HL-60/S4 treated with phorbol 12-myristate 13-acetate at 8.2 ng/mL for 4 days and 3 days (cell line): ENCODE data around the gene DMAP1.

Experiments used
- in situ Hi-C: fragments of 300-500 bp; cut with MboI; formaldehyde crosslinking; loops from 2 replicates; pipeline ENCODE4 v1.15.0; 2022; ENCODE audit warnings: low sequenced_read_pairs

Gene DMAP1

DNA sequence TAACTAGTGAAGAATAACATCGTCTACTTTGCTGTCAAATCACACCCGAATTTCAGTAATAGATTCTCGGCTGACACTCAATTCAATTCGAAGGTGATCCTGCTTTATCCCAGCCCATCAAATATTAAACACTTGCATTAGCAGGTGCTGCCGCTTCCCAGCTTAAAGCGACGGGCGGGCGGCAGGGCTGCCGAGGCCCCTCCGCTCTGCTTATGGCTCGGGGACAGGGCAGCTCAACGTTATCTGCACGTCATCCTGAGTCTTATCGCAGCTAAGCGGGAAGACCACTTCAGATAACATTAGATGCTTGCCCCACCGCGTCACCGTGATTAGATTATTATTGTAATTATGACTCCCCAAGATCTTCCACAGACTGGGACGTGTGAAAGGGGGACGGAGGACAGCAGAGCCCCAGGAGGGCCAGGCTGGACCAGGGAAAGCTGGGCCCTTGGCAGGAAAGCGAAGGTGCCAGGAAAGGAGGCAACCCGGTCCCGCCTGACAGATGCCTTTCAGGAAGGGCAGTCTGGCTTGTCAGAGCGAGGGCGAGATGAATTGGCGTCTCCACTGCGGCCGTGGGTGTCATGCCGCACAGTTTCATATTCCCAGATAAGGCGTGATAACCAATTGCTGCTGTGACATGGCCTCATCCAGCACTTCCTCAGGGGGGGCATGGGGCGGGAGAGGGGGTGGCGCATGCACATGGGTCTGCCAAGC lies 37.0 kb downstream of the DMAP1 start:
- in situ Hi-C loops = no loop called here

DNA sequence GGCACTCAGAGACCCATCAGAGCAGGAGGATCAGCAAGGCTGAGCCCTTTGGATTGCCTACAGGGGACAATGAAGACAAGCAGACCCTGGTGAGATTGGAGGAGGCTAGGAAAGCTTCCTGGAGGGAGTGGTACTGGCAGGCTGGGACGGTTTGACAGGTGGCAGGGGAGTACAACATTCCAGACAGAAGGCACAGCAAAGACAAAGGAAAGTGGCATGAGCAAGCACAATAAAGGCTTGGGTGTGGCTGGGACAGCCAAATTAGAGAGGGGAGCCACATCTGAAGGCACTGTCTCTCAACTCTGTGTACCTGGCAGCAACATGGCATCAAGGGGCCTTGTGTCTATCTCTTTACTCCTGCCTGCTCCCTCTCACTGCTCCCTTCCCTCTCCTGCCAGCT lies 38.2 kb downstream of the DMAP1 start:
- in situ Hi-C loops = no loop called here

DNA sequence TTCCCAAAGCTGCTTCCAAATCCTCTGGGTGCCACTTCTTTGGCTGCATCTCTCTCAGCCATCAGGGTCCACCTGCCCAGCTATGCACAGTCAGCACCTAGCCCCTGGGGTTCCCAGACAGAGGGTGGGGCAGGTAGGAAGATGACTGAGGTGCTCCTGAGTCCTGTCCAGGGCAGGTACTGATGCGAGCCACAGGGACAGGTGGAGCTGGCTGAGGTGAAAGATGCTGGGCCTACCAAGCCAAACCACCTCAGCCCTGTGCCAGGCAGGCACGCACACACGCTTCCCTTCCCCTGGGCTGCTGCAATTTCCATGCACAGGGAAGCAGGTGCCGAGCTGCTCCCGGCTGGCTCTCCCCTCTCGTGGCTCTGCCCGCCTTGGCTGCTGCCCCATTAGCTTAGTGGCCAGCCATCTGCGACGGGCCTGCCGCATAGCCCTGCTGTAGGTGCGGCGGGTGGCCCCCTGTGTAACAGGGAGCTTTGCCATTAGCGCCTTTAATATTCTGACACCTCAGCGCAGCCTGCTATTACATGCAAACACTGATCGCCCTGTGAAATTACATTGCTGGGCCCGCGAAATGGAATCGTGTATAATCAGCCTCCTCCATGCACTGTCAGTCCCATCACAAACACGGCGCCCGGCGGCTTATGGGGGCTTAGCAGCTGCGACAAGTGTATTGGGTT lies 38.9 kb downstream of the DMAP1 start:
- in situ Hi-C loops = no loop called here

DNA sequence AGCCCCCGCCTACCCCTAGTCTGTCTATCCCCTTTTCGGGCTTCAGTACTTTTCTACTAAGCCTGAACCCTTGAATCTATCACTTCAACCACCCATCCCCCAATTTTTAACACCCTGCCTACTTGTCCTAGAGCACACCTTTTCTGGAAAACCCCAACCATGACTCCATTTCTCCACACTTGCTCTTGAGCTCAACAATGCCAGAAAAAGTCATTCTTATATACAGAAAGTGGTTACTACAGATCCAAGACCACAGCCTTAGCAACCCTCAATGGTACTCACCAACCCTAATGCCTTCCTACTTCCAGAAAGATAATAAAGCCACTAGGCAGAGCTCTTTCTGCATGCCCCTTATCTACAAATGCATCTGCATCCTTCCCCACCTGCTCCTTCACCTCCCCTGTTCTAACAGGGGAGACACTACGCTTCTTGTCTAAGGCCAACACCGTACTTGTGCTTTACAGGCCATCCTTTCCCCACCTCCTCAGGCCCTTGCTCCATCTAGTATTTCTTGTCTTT lies 41.2 kb downstream of the DMAP1 start:
- in situ Hi-C loops = no loop called here

DNA sequence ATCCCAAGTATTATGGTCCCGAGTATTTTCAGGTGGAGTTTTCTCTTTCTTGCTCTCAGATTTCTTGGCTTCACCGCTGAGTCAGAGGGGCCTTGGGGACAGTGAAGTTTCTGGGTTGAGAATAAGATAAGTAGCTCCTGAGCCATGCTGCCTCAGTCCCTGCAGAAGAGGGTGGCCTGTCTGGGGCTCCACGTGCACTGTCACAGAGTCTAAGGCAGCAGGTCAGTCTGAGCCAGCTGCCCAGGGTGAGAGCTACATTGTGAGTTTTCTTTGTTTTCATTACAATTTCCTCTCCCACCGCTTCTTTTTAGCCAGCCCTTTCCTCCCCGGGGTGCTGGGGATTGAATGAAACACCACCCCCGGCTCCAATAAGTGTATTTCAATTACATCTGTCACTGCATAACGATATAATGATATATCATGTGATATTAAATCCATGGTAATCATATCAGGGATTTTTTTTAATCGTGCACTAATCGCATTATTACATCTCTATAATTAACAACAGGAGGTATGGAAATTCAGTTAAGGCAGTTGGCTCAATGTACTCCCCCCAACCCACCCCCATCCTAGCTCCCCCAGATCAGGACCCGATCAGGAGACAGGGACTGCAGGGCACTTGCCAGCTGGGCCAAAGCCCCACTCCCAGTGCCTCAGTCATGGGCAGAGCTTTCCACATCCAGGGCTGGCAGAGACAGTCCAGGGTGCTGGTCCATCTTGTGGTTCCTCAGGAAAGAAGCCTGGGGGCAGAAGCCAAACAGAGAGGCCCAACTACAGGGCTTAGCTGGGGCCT lies 43.7 kb downstream of the DMAP1 start:
- in situ Hi-C loops = no loop called here

GRCh38 chr1:44259090-44259489 lies 45.8 kb downstream of the DMAP1 start:
- in situ Hi-C loops = no loop called here

DNA sequence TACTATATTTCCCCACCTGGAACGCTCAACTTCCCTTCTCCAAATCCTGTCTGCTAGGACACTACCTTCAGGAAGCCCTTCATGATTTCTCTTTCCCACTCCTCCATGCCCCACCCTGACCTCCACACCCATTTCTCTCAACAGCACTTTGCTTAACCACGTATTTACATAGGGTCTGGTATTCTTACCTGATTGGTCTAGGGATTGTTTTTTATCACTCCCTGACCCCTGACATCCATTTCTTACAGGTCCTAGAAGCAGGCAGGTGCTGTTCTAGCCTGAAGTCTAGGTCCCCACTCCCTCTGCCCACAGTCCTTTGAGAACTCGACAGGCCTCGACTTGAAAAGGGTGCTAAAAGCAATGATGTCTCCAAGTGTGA lies 47.5 kb downstream of the DMAP1 start:
- in situ Hi-C loops = no loop called here

DNA sequence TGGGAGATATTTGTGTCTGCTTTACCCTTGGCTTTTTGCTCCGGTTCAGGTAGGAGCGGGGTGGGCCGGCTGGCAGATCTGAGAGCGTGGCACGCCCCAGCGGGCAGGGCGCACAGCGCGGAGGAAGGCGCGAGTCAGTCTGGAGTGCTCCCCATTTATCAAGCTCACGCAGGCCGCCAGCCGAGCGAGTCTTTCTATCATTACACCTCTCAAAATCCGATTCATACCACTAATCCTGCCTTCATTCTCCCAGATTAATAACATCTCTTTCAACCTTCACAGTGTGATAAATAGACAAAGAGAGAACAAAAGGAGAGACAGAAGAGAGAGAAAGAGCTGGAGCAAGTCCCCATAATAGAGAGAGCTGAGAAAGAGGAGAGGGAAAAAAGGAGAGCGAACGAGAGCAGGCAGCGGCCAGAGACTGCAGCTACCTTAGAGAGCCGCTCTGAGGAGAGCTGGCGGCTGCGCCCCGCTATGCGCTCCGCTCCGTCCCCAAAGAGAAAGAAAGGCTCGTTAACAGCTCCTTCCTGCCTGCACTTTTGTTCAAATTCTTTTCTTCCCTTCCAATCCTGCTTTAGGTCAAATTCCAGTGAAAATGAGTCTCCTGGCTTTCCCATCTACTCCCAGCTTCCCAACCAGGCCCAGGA lies 48.0 kb downstream of the DMAP1 start:
- in situ Hi-C loops = no loop called here

- in situ Hi-C loops = no loop called here
Measured at GRCh38 chr1:44261962-44262361, 48.7 kb downstream of the DMAP1 start.

DNA sequence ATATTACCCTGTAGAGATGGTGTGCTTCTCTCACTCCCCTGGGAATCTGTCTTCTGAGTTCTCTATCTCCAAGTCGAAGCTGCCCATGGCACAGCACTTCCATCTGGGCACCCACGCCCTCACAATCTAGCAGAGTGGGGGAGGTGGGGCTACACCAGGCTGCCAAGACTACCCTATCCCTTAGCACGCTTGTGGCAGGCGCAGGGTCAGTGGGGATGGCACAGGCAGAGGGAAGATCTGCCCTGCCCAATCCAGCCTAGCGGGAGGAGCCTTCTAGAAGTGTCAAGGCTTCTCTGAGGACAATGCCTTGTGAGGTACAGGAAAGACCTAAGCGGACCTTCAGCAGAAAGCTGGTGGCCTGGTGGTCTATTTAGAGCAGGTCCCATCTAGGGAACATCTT lies 49.1 kb downstream of the DMAP1 start:
- in situ Hi-C loops = no loop called here

DNA sequence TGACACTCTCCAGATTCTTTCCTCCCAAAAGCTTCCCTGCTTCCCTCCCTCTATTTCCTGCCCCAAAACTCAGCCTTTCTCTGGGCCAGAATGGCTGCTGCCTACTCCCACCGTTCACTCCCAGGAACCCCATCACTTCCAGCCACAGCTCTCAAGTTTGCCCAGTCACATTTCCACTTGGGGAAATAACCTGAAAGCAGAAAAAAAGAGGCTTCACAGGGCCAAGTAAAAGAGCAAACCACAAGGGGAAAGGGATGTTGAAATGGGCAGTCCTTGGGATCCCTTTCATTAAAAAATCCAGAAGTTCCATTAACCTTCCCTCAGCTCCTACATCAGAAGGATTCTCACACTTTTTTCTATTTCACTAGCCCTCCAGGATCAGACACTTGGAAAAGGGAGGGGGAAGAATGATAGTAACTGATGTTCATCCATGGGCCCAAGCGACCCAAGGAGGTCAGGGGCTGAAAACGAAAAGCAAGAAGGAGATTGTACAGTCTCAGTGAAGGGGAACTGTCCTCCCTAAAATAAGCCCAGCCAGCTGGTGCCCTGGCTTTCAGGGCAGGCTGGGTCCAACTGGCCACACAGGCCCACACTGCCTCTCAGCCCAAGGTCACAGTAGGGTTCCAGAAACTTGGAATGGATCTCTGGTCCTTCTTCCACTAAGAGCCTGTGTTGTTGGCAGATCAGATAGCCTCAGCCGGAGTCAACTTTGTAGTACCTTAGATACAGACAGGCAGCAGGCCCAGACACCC lies 49.7 kb downstream of the DMAP1 start:
- in situ Hi-C loops = no loop called here

DNA sequence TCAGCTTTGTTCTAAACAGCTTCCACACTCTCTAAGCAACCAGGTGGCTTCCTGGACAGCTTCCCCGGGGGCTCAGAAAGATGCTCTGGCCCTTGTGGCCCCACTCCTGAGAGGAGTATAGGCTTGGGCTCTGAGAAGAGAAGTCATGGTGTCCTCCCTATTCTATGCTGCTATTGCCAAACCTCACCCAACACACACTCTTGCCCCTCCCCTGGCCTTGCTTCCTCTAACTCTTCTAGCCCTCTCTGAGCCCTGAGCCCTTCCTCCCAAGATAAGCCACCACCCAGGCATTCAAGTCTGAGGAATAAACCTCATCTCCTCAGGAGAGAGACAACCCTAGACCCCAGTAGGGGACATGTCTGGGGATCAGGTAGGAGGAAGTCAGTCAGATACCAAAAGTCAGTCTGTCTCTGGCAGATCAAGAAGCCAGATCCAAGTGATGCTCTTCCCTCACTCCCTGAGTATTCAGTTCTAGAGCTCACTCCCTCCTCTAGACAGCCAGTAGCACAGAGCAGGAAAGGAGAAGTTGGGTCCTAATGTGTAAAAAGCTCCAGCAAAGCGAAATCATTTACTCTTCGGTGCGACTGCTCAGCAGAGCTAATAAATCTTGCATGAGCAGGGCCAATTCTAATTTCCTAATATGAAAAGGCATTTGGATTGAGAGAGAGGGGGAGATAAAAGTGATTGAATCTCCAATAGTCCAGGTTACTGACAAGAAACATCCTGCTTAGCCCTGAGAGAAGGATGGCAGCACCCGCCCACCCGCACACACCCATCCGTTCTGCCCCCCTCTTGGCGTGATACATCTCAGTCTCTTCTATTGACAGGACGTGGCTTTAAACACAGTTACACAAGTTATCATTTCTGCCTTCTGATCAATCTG lies 50.5 kb downstream of the DMAP1 start:
- in situ Hi-C loops = no loop called here

DNA sequence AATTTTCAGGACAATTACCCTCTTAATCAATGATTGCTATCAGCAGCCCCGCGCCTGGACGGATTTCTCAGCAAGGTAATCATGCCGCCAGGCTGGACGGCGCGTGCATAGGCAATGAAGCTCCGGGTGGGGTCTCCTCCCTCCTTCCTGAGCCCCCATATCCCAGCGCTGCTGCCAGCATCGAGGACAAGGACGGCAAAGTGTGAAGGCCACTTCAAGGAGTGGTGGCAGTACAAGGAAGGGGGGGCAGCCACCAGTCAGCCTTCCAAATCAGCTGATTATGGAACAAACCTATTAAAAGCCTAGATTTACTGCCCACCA lies 51.1 kb downstream of the DMAP1 start:
- in situ Hi-C loops = no loop called here

DNA sequence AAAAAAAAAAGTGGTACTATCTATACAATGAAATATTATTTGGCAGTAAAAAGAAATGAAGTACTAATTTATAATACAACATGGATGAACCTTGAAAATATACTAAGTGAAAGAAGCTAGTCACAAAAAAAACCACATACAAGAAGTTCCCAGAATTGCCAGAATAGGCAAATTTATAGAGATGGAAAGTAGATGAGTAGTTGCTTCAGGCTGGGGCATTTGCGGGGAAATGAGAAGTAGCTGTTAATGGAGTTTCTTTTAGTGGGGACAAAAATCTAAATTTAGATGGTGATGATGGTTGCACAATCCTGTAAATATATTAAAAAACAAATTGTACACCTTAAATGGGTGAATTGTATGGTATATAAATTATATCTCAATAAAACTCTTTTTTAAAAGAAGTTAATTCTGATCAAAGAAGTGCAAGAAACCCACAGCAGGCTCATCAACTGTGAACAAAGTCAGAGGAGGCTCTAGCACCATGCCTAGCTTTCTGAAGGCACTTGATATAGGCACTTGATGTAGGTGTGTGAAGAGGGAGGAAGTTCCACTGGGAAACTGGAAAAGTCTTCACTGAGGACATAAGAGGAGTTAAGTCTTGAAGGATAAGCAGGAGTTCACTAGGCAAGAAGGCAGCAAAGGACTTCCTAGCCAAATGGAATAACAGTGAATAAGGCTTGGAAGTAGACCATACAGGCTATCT lies 52.5 kb downstream of the DMAP1 start:
- in situ Hi-C loops = no loop called here

DNA sequence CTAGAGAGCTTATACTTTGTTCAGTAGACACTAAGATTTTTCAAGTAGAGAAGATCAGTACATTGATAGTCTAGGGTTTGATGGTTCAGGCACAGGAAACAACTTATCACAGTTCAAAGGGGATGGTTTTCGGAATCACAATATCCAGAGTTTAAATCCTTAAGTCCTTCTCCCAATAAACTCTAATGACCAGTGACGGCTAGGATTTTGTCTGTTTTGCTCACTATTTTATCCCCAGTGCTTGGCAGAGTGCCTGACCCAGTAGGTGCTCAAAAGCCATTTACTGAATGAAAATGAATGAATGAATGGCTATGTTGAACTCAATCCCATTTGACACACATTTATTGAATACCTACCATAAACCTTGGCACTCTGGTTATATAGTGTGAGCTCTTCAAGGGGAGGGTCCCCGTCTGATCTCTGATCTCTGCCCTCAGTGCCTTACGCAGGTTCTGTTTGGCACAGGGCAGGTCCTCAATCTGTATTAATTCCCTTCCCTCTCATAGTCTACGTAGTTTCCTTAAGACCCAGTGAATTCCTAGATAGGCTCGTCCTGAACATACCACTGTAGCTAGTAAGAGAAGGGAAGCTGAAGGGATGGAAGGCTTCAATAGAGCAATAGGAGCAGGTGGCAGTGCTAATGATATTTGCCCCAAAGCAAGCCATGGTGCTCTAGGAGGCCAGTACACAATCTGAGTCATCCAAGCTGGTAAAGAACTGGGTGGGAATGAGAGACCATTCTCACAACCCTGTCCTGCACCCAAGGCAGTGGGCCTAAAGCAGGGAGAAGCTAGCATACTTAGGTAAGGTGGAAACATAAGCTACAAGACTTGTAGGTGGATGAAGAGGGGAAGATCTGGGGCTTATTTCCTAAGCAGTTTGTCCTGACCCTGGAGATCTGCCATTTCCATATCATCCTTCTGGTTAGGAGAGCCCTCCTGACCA lies 53.4 kb downstream of the DMAP1 start:
- in situ Hi-C loops = no loop called here

DNA sequence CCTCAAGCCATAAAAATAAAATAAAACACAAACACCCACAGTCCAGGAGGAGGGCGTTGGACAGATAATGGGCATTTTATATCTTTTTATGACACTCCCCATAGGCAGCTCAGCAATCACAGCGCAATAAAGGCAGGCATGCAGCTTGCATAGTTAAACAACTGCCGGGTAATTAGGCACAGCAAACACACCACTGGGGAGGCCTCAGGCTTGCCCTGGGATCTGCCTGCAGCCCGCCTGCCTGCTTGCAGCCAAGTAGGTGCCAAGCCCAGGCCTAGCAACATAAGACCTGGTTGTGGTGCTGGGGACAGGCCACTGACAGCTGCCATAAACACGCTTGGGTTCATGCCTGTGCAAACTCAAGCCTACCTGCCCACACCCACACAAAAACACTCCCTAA lies 54.2 kb downstream of the DMAP1 start:
- in situ Hi-C loops = no loop called here

DNA sequence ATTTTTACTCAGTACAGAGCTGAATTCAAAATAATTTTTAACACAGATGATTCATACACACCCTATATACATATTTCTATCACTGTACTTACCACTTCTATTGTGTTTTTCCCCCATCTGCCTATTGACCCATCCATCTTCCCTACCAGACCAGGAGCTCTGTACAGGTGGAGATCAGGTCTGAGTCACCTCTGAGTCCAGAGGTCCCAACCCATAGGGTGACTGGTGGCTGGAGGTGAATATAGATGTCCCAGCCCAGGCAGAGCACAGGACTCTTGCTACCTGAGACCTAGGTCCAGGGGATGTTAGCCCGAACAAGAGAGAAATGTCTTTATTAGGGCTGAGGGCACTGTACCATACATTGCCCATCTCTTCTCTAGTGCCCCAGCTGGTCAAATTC lies 54.8 kb downstream of the DMAP1 start:
- in situ Hi-C loops = no loop called here
